PFSK-1 (cell line): ENCODE measurements around the gene TMEM52.

Experiments used
- POLR2AphosphoS5 ChIP-seq: IDR thresholded peaks from 2 replicates; pipeline ENCODE4 v1.6.1; 2012; ENCODE audit warnings: low read depth, mild to moderate bottlenecking, control low read depth, low read length, moderate library complexity
- REST ChIP-seq, 2 experiments: IDR thresholded peaks; 2 replicates each; pipeline versions ENCODE4 v1.6.1 to v1.8.0; 2011 to 2012; ENCODE audit warnings: low read depth in 2 of 2, low read length in 2 of 2, control low read depth in 1 of 2, inconsistent platforms in 1 of 2, mild to moderate bottlenecking in 1 of 2, moderate library complexity in 1 of 2; ENCODE audit not compliant: insufficient read depth in 1 of 2

GRCh38 chr1:1967151-1967550, 48.1 kb upstream of the TMEM52 start:
- TF ChIP-seq POLR2AphosphoS5 (no peak), REST (IDR thresholded peaks at IDR 0.05; ENCODE audit: insufficient read depth in 1 of 2, low read depth in 2 of 2, low read length in 2 of 2) (no peak)
